ENCODE data around the gene TNFSF13B.

The TNFSF13B gene

DNA sequence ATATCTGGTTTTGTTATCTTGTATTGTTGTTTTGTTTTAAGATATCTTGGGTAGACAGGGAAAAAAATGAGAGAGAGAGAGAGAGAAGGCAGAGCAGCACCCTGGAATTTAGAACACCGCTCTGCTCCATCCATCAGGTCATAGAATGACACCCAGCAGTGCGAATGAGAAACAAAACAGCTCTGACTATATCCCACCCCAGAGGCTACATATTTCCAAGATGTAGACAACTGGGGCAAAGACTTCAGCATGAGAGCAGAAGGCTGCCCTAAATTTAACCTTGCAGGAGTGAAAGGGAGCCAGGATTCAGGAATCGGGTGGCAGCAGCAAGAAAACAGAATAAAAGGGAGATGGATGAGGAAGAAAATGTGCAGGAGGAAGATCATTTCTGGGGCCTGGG lies 46.5 kb downstream of the TNFSF13B start:
- H3K9me3 ChIP-seq (ENCODE audit: insufficient read depth, low read length), result no peaks in the 10 kb centered on the region
- H3K79me2 ChIP-seq (ENCODE audit: insufficient read depth, low read length), result no peaks in the 10 kb centered on the region
- TF ChIP-seq, protein P1, sequence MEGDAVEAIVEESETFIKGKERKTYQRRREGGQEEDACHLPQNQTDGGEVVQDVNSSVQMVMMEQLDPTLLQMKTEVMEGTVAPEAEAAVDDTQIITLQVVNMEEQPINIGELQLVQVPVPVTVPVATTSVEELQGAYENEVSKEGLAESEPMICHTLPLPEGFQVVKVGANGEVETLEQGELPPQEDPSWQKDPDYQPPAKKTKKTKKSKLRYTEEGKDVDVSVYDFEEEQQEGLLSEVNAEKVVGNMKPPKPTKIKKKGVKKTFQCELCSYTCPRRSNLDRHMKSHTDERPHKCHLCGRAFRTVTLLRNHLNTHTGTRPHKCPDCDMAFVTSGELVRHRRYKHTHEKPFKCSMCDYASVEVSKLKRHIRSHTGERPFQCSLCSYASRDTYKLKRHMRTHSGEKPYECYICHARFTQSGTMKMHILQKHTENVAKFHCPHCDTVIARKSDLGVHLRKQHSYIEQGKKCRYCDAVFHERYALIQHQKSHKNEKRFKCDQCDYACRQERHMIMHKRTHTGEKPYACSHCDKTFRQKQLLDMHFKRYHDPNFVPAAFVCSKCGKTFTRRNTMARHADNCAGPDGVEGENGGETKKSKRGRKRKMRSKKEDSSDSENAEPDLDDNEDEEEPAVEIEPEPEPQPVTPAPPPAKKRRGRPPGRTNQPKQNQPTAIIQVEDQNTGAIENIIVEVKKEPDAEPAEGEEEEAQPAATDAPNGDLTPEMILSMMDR (IDR thresholded peaks at IDR 0.05; ENCODE audit: insufficient read depth, low read length, poor library complexity, severe bottlenecking), result no peak
- TF ChIP-seq EZH2phosphoT487 (conservative IDR thresholded peaks at IDR 0.05; ENCODE audit: low read length), result no peak
- no peaks in the 10 kb centered on the region for H3K9me2 ChIP-seq (replicated peaks; ENCODE audit: insufficient read depth, low read length)
- H3K27me3 ChIP-seq (ENCODE audit: low read length), result no peaks in the 10 kb centered on the region
- H4K20me1 ChIP-seq (ENCODE audit: low read depth, low read length), result no peaks in the 10 kb centered on the region
- H3K27ac ChIP-seq (ENCODE audit: low read depth, low read length), result no peak overlapping the region
- no peaks in the 10 kb centered on the region for H3F3A ChIP-seq (ENCODE audit: insufficient read depth)
- no peak overlapping the region for H3K9ac ChIP-seq (ENCODE audit: low read length)
- H3K4me3 ChIP-seq (ENCODE audit: insufficient read depth, low read length, poor library complexity, severe bottlenecking), result no peak overlapping the region
- H2AFZ ChIP-seq (ENCODE audit: low read depth, low read length, severe bottlenecking), result peak overlapping the region; percentile 54
- peak overlapping the region; percentile 30 for H3K4me2 ChIP-seq (ENCODE audit: low read depth, low read length, poor library complexity, severe bottlenecking)
- H3K36me3 ChIP-seq (ENCODE audit: low read length), result no peaks in the 10 kb centered on the region

DNA sequence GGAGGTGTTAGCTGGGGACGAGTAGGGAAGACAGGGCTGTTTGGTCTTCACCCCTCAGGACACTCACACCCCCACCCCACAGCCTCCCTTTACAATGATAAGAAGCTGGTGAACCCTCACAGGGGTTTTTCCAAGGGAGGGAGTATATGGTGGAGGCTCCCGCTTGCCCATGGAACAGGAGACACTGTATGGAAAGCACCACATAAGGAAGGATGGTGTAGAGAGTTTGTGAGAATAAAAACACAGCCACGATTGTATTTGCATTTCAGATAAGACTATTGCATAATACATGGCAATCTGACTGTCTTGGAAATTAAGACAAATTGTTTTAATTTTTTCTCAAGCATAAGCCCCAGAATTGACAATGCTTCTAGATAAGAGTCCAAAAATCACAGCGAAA lies 46.9 kb downstream of the TNFSF13B start:
- Histone ChIP-seq H3K79me2 (ENCODE audit: insufficient read depth, low read length) (no peaks in the 10 kb centered on the region), H3K27ac (ENCODE audit: low read depth, low read length) (no peak overlapping the region), H2AFZ (ENCODE audit: low read depth, low read length, severe bottlenecking) (no peak overlapping the region), H3K9me2 (replicated peaks; ENCODE audit: insufficient read depth, low read length) (no peaks in the 10 kb centered on the region), H3K4me2 (ENCODE audit: low read depth, low read length, poor library complexity, severe bottlenecking) (no peak overlapping the region), H3K27me3 (ENCODE audit: low read length) (no peaks in the 10 kb centered on the region), H3F3A (ENCODE audit: insufficient read depth) (no peaks in the 10 kb centered on the region), H3K9me3 (ENCODE audit: insufficient read depth, low read length) (no peaks in the 10 kb centered on the region), H3K4me3 (ENCODE audit: insufficient read depth, low read length, poor library complexity, severe bottlenecking) (no peak overlapping the region), H4K20me1 (ENCODE audit: low read depth, low read length) (no peaks in the 10 kb centered on the region), H3K9ac (ENCODE audit: low read length) (no peak overlapping the region), H3K36me3 (ENCODE audit: low read length) (no peaks in the 10 kb centered on the region)
- TF ChIP-seq, protein P1 (IDR thresholded peaks at IDR 0.05; ENCODE audit: insufficient read depth, low read length, poor library complexity, severe bottlenecking), result no peak
- no peak for TF ChIP-seq EZH2phosphoT487 (conservative IDR thresholded peaks at IDR 0.05; ENCODE audit: low read length)

- no peaks in the 10 kb centered on the region for H3K9me2 ChIP-seq (replicated peaks; ENCODE audit: insufficient read depth, low read length)
- no peaks in the 10 kb centered on the region for H3K9me3 ChIP-seq (ENCODE audit: insufficient read depth, low read length)
- H3F3A ChIP-seq (ENCODE audit: insufficient read depth), result no peaks in the 10 kb centered on the region
- no peak overlapping the region for H3K9ac ChIP-seq (ENCODE audit: low read length)
- H3K36me3 ChIP-seq (ENCODE audit: low read length), result no peaks in the 10 kb centered on the region
- TF ChIP-seq EZH2phosphoT487 (conservative IDR thresholded peaks at IDR 0.05; ENCODE audit: low read length), result no peak
- TF ChIP-seq, protein P1 (IDR thresholded peaks at IDR 0.05; ENCODE audit: insufficient read depth, low read length, poor library complexity, severe bottlenecking), result peak; percentile 66
- no peaks in the 10 kb centered on the region for H4K20me1 ChIP-seq (ENCODE audit: low read depth, low read length)
- no peak overlapping the region for H3K4me2 ChIP-seq (ENCODE audit: low read depth, low read length, poor library complexity, severe bottlenecking)
- no peaks in the 10 kb centered on the region for H3K79me2 ChIP-seq (ENCODE audit: insufficient read depth, low read length)
- no peak overlapping the region for H3K27ac ChIP-seq (ENCODE audit: low read depth, low read length)
- H3K4me3 ChIP-seq (ENCODE audit: insufficient read depth, low read length, poor library complexity, severe bottlenecking), result no peak overlapping the region
- H2AFZ ChIP-seq (ENCODE audit: low read depth, low read length, severe bottlenecking), result no peak overlapping the region
- no peaks in the 10 kb centered on the region; the same call in 1 of the 2 replicates for H3K27me3 ChIP-seq (ENCODE audit: low read length)
These were observed 52.8 kb downstream of the TNFSF13B start for GRCh38 chr13:108322206-108322824.

All from SU-DHL-6 (cell line).